Keratinocyte (primary cell): Measurements from ENCODE around the gene BMPR1B. TPM values are rescaled to one million over a fixed set of nuclear protein-coding genes. Genes with fewer than 3 reads are reported as not detected.

ENCODE experiments used
- DNase-seq: peaks from one replicate; pipeline ENCODE4 v3.0.0-alpha.2; 2011; ENCODE audit warnings: low read depth, missing footprints, low spot score
- FAIRE-seq: peaks from 2 replicates; lab custom pipeline; 2011; peaks lifted over from hg19 to GRCh38; lab: Jason Lieb, UNC
- H2AFZ ChIP-seq: 2 replicates; pipeline ENCODE4 v1.6.0; 2012; ENCODE audit warnings: low read length, control low read depth, inconsistent platforms; ENCODE audit not compliant: control insufficient read depth
- H3K27ac ChIP-seq: 2 replicates; pipeline ENCODE4 v1.5.1; 2011; ENCODE audit warnings: low read length; ENCODE audit not compliant: control insufficient read depth, insufficient read depth
- H3K27me3 ChIP-seq: 3 replicates; pipeline ENCODE4 v1.6.0; 2011; ENCODE audit warnings: low read length; ENCODE audit not compliant: control insufficient read depth, insufficient read depth; ENCODE audit errors: extremely low read depth
- H3K36me3 ChIP-seq, 2 experiments: 2 replicates in 1 of 2; 3 replicates in 1 of 2; pipeline ENCODE4 v1.5.1; 2011; ENCODE audit warnings: low read length in 2 of 2, mild to moderate bottlenecking in 1 of 2; ENCODE audit not compliant: control insufficient read depth in 2 of 2, insufficient read depth in 2 of 2; ENCODE audit errors: extremely low read depth in 1 of 2
- H3K4me1 ChIP-seq: 3 replicates; pipeline ENCODE4 v1.5.1; 2011; ENCODE audit warnings: low read length; ENCODE audit not compliant: control insufficient read depth, insufficient read depth; ENCODE audit errors: extremely low read depth
- H3K4me2 ChIP-seq: 3 replicates; pipeline ENCODE4 v1.6.0; 2011; ENCODE audit warnings: low read depth, low read length; ENCODE audit not compliant: control insufficient read depth, insufficient read depth; ENCODE audit errors: extremely low read depth
- H3K4me3 ChIP-seq, 3 experiments: fragments of 200-600 bp in 1 of 3; sonication (generic) in 1 of 3; 2 replicates in 2 of 3; 3 replicates in 1 of 3; pipeline ENCODE4 v1.5.1; 2011 to 2016; ENCODE audit warnings: low read length in 3 of 3, mild to moderate bottlenecking in 3 of 3, control low read depth in 2 of 3, inconsistent platforms in 1 of 3, low read depth in 1 of 3, mixed read lengths in 1 of 3, mixed run types in 1 of 3, moderate library complexity in 1 of 3; ENCODE audit not compliant: control insufficient read depth in 2 of 3, insufficient read depth in 2 of 3; ENCODE audit errors: extremely low read depth in 1 of 3
- H3K79me2 ChIP-seq: 2 replicates; pipeline ENCODE4 v1.6.0; 2012; ENCODE audit warnings: low read length; ENCODE audit not compliant: control insufficient read depth, insufficient read depth
- H3K9ac ChIP-seq: 3 replicates; pipeline ENCODE4 v1.6.0; 2011; ENCODE audit warnings: low read length; ENCODE audit not compliant: control insufficient read depth, insufficient read depth; ENCODE audit errors: extremely low read depth
- H3K9me1 ChIP-seq: 3 replicates; pipeline ENCODE4 v1.6.0; 2011; ENCODE audit warnings: low read length; ENCODE audit not compliant: control insufficient read depth, insufficient read depth; ENCODE audit errors: extremely low read depth
- H3K9me3 ChIP-seq: 2 replicates; pipeline ENCODE4 v1.5.1; 2012; ENCODE audit warnings: low read depth, low read length; ENCODE audit not compliant: control insufficient read depth
- H4K20me1 ChIP-seq: 3 replicates; pipeline ENCODE4 v1.6.0; 2011; ENCODE audit warnings: low read length; ENCODE audit not compliant: control insufficient read depth, insufficient read depth; ENCODE audit errors: extremely low read depth
- CTCF ChIP-seq, 3 experiments: IDR thresholded peaks in 1 of 3; conservative IDR thresholded peaks in 1 of 3; optimal IDR thresholded peaks in 1 of 3; 2 replicates in 2 of 3; 3 replicates in 1 of 3; pipeline versions ENCODE3 to v1.5.1; 2011; ENCODE audit warnings: low read length in 3 of 3, mild to moderate bottlenecking in 3 of 3, moderate library complexity in 2 of 3, control low read depth in 1 of 3, inconsistent platforms in 1 of 3; ENCODE audit not compliant: insufficient read depth in 2 of 3; ENCODE audit errors: extremely low read depth in 1 of 3
- EZH2 ChIP-seq: IDR thresholded peaks from one replicate; pipeline ENCODE4 v1.6.1; 2012; ENCODE audit warnings: inconsistent platforms, mild to moderate bottlenecking, low read length, moderate library complexity
- dilution Hi-C: fragments of 300-500 bp; cut with MboI; formaldehyde crosslinking; loops from one replicate; pipeline ENCODE4 v1.7.0; 2020; ENCODE audit warnings: low sequenced_read_pairs; ENCODE audit not compliant: extremely low pct_ligation_motif_present
- polyA plus RNA-seq, 5 experiments: library from polyadenylated mRNA; depleted of rRNA in 3 of 5; stranded (reverse) in 3 of 5; stranded (forward) in 1 of 5; unstranded in 1 of 5; fragments of >200 nt; gene quantifications; 1 replicate in 1 of 5; 2 replicates in 3 of 5; 3 replicates in 1 of 5; pipeline versions ENCODE4 v1.2.1 to v1.2.3, GENCODE V29; 2011 to 2012; ENCODE audit warnings: missing spikeins in 2 of 5, low read depth in 1 of 5, low replicate concordance in 1 of 5

BMPR1B gene
- polyA plus RNA-seq, 1 donor (not counting 4 experiments of a cell fraction or from before 2014, with no cell fraction given): 0.89 TPM

GRCh38 chr4:94924566-94924965 is 166.8 kb downstream of the BMPR1B start:
- Histone ChIP-seq H4K20me1 (no peaks in the 10 kb centered on the region), H3K27ac (no peak overlapping the region), H2AFZ (no peak overlapping the region), H3K4me1 (no peaks in the 10 kb centered on the region), H3K36me3 (no peaks in the 10 kb centered on the region), H3K4me2 (no peak overlapping the region), H3K27me3 (no peaks in the 10 kb centered on the region), H3K4me3 (no peak overlapping the region), H3K9me1 (no peaks in the 10 kb centered on the region), H3K9me3 (no peaks in the 10 kb centered on the region), H3K9ac (no peak overlapping the region), H3K79me2 (no peaks in the 10 kb centered on the region)
- DNase-seq (no peak), FAIRE-seq (no peak)
- dilution Hi-C loops: no loop called here
- no peak for TF ChIP-seq EZH2
- TF ChIP-seq CTCF (optimal IDR thresholded peaks at IDR 0.05 in 1 of 3, IDR thresholded peaks at IDR 0.05 in 1 of 3, conservative IDR thresholded peaks at IDR 0.05 in 1 of 3; ENCODE audit: extremely low read depth in 1 of 3, insufficient read depth in 2 of 3, low read length in 3 of 3): no peak

GRCh38 chr4:94925764-94926347 is 168.1 kb downstream of the BMPR1B start:
- Histone ChIP-seq H3K4me1 (no peaks in the 10 kb centered on the region), H3K9me3 (no peaks in the 10 kb centered on the region), H3K4me2 (no peak overlapping the region), H3K9ac (no peak overlapping the region), H4K20me1 (no peaks in the 10 kb centered on the region), H3K36me3 (no peaks in the 10 kb centered on the region), H3K4me3 (no peak overlapping the region), H3K9me1 (no peaks in the 10 kb centered on the region), H3K27ac (no peak overlapping the region), H2AFZ (no peak overlapping the region), H3K79me2 (no peaks in the 10 kb centered on the region), H3K27me3 (no peaks in the 10 kb centered on the region)
- no peak for FAIRE-seq
- dilution Hi-C loops: no loop called here
- no peak for TF ChIP-seq EZH2
- no peak for TF ChIP-seq CTCF (optimal IDR thresholded peaks at IDR 0.05 in 1 of 3, IDR thresholded peaks at IDR 0.05 in 1 of 3, conservative IDR thresholded peaks at IDR 0.05 in 1 of 3; ENCODE audit: extremely low read depth in 1 of 3, insufficient read depth in 2 of 3, low read length in 3 of 3)
- no peak for DNase-seq
